ENCODE measurements around the gene SPAG9.

The SPAG9 gene

GRCh38 chr17:51034800-51035199, 85.9 kb downstream of the SPAG9 start:
- no peak for DNase-seq

- no peak for DNase-seq
Measured at GRCh38 chr17:51032850-51033249, 87.8 kb downstream of the SPAG9 start.

GRCh38 chr17:51029568-51030463, 90.9 kb downstream of the SPAG9 start:
- DNase-seq, result peak in 1 of 5 donors; percentile 64

GRCh38 chr17:51029142-51029541, 91.5 kb downstream of the SPAG9 start:
- DNase-seq, result no peak

GRCh38 chr17:51028176-51028863, 92.3 kb downstream of the SPAG9 start:
- DNase-seq, result no peak

- DNase-seq, result no peak
Measured at GRCh38 chr17:51018541-51018940, 102.1 kb downstream of the SPAG9 start.

- DNase-seq, result no peak
Measured at GRCh38 chr17:51017270-51017669, 103.4 kb downstream of the SPAG9 start.

GRCh38 chr17:51016099-51016498, 104.6 kb downstream of the SPAG9 start:
- no peak for DNase-seq

- no peak for DNase-seq
Measured at GRCh38 chr17:51015145-51015558, 105.5 kb downstream of the SPAG9 start.

- DNase-seq, result no peak
Measured at GRCh38 chr17:51014129-51014528, 106.5 kb downstream of the SPAG9 start.

- DNase-seq, result no peak
Measured at GRCh38 chr17:51013322-51013721, 107.3 kb downstream of the SPAG9 start.

- no peak for DNase-seq
Measured at GRCh38 chr17:51012538-51012937, 108.1 kb downstream of the SPAG9 start.

- no peak for DNase-seq
Measured at GRCh38 chr17:51010173-51010675, 110.4 kb downstream of the SPAG9 start.

- DNase-seq, result no peak
Measured at GRCh38 chr17:51006601-51007000, 114.1 kb downstream of the SPAG9 start.

- DNase-seq, result no peak
Measured at GRCh38 chr17:51005768-51006167, 114.9 kb downstream of the SPAG9 start.

GRCh38 chr17:51004249-51004648, 116.4 kb downstream of the SPAG9 start:
- no peak for DNase-seq

- DNase-seq, result peak in 2 of 5 donors; percentile 22 to 66
Measured at GRCh38 chr17:51000835-51001638, 119.6 kb downstream of the SPAG9 start.

- DNase-seq, result no peak
Measured at GRCh38 chr17:50995668-50996067, 125.0 kb downstream of the SPAG9 start.

GRCh38 chr17:50993544-50993943, 127.1 kb downstream of the SPAG9 start:
- no peak for DNase-seq

GRCh38 chr17:50989149-50989548, 131.5 kb downstream of the SPAG9 start:
- DNase-seq, result no peak

GRCh38 chr17:50988427-50988826, 132.2 kb downstream of the SPAG9 start:
- no peak for DNase-seq

GRCh38 chr17:50986989-50987660, 133.5 kb downstream of the SPAG9 start:
- no peak for DNase-seq
